AG04450 (cell line): ENCODE measurements around the gene ZDHHC4. TPM values are rescaled to one million over a fixed set of nuclear protein-coding genes. Genes with fewer than 3 reads are reported as not detected.
"Not testable (repeated sequence)": the region's sequence is repeated elsewhere in the genome, so short reads cannot be mapped to it uniquely, and the experiment has no call there.

Experiments used
- CTCF ChIA-PET: fragments of 300-600, 350-600 bp; formaldehyde crosslinking; extraction: SDS; loops from one replicate; lab custom pipeline; 2022; ENCODE audit warnings: antibody characterized with exemption, inconsistent platforms; lab: Charles Lee
- POLR2A ChIA-PET: fragments of 350-600 bp; formaldehyde crosslinking; extraction: SDS; loops from one replicate; lab custom pipeline; 2021; ENCODE audit warnings: antibody characterized with exemption, inconsistent platforms; lab: Yijun Ruan, JAX
- DNase-seq: peaks from one replicate; pipeline ENCODE4 v3.0.0-alpha.2; 2011; ENCODE audit warnings: low read depth, low spot score
- H3K27ac ChIP-seq: one replicate; pipeline ENCODE4 v1.5.1; 2012; ENCODE audit warnings: low read depth, low read length, control low read depth
- H3K27me3 ChIP-seq: one replicate; pipeline ENCODE4 v1.6.0; 2012; ENCODE audit warnings: low read length; ENCODE audit not compliant: control insufficient read depth, insufficient read depth
- H3K4me3 ChIP-seq: 2 replicates; pipeline ENCODE4 v1.5.1; 2011; ENCODE audit warnings: mild to moderate bottlenecking, low read depth, low read length, control low read depth
- H3K9me3 ChIP-seq: 2 replicates; pipeline ENCODE4 v1.5.1; 2012; ENCODE audit warnings: low read length; ENCODE audit not compliant: control insufficient read depth, insufficient read depth
- polyA plus RNA-seq: library from polyadenylated mRNA; depleted of rRNA; stranded (reverse); fragments of >200 nt; gene quantifications from 2 replicates; pipeline ENCODE4 v1.2.3, GENCODE V29; 2011
- TF ChIP-seq, protein P1 (sequence below): IDR thresholded peaks from 2 replicates; pipeline ENCODE4 v1.5.1; 2011; ENCODE audit warnings: low read depth, low read length, control low read depth, inconsistent platforms

Gene ZDHHC4
- polyA plus RNA-seq, 1 experiment: 99.4 TPM

DNA sequence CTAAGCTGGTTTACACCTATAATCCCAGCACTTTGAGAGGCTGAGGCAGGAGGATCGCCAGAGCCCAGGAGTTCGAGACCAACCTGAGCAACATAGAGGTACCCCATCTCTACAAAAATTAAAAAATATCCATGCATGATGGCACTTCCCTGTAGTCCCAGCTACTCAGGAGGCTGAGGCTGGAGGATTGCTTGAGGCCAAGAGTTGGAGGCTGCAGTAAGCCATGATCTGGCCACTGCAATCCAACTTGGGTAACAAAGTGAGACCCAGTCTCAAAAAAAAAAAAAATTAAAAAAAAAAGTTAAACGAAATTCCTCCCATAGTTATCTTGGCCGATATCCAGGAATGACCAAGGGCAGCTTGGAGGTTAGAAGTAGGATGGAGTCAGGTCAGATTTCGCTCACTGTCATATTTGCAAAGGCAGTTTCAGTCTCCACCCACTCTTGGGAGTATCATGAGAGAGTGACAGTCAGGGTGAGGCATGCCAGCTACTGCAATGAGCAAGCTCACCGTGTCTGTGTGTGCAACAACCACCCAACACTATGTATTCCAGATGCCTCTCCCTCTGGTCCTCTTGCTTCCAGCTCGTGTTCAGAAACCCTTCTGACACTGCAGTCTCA lies 6.0 kb upstream of the ZDHHC4 start:
- CTCF ChIA-PET: interaction anchor here (0.8 kb wide), 1 partner anchor 55 kb away, joined by 3 read pairs; no protein-coding TSS in a partner anchor
- POLR2A ChIA-PET: interaction anchor here (0.7 kb wide), 1 partner anchor 63 kb away, joined by 5 read pairs; no protein-coding TSS in a partner anchor

DNA sequence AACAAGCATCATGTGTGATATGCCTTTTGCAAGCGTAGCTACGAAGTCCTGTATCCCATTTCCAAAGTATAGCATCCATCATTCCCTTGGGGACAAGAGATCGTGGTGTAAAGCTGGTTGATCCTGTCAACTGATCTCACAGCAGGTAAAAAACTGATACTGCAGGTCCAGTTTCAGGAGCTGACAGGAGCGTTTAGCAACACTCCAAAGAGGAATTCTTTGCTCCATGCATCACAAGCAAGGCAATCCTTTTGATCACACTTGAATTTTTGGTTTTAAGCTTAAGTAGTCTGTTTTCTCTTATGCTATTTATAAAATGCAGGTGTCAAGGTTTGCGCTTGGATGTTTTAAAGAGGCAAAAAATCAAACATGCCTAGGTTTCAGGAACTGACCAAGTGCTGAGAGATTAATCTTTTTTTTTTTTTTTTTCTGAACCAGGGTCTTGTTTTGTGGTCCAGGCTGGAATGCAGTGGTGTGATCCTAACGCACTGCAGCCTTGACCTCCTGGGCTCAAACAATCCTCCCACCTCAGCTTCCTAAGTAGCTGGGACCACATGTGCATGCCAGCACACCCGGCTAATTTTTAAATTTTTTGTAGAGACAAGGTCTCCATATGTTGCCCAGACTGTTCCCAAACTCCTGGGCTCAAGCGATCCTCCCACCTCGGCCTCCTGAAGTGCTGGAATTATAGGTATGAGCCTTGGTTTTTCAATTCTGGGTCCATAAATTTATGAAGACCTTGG lies 1.8 kb upstream of the ZDHHC4 start:
- ChIA-PET POLR2A (no interaction called here), CTCF (interaction anchor here (0.6 to 3.4 kb wide), 5 partner anchors 10 to 59 kb away, joined by 3 to 22 read pairs (median 6); partner anchors contain the start of gene INTS15)
- H3K4me3 ChIP-seq: no peak overlapping the region

More for the DNA sequence above, 6.0 kb upstream of the ZDHHC4 start:
- no peaks in the 10 kb centered on the region; the same call in 1 of the 2 replicates for H3K9me3 ChIP-seq
- no peak overlapping the region for H3K4me3 ChIP-seq
- TF ChIP-seq, protein P1, sequence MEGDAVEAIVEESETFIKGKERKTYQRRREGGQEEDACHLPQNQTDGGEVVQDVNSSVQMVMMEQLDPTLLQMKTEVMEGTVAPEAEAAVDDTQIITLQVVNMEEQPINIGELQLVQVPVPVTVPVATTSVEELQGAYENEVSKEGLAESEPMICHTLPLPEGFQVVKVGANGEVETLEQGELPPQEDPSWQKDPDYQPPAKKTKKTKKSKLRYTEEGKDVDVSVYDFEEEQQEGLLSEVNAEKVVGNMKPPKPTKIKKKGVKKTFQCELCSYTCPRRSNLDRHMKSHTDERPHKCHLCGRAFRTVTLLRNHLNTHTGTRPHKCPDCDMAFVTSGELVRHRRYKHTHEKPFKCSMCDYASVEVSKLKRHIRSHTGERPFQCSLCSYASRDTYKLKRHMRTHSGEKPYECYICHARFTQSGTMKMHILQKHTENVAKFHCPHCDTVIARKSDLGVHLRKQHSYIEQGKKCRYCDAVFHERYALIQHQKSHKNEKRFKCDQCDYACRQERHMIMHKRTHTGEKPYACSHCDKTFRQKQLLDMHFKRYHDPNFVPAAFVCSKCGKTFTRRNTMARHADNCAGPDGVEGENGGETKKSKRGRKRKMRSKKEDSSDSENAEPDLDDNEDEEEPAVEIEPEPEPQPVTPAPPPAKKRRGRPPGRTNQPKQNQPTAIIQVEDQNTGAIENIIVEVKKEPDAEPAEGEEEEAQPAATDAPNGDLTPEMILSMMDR: no peak
- H3K27me3 ChIP-seq: peaks cover 3% of the 10 kb centered on the region
- DNase-seq: no peak
- H3K27ac ChIP-seq: no peak overlapping the region

DNA sequence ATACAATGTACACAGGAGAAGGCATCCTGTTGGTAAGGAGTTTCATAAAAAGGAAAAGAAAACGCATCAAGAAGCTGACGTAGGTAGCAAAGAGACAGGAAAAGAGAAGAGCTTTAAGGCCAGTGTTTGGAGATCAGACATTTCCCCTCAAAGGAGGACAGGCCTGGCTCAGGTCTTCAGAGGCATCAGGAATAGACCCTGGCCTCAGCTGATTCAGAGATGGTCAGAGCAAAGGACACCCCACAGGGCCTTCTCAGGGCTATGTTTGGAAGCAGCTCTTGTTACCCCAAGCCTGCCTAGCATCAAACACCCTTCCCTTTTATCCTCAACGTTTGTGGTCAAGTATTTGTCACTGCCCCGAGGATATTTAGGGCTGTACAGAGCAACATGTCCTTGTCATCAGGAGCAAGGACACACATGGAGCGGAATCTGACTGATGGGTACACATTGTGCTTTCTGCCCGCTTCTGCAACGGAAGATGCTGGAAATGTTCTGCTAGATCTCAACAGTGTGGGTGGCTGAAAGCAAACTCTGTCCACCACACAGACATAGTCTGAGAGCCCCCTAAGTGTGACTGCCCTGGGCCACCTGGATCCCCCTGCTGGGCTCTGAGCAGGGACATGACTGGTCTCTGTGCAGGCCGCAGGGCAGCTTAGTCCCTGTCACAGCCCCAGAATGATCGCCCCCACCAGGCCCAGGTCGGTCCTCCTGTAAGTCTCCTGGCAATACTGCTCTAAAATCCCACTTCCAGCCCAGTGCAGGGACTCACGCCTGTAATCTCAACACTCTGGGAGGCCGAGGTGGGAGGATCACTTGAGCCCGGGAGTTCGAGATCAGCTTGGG lies 1.0 kb upstream of the ZDHHC4 start:
- CTCF ChIA-PET: interaction anchor here (2.8 to 3.4 kb wide), 2 partner anchors 13 to 60 kb away, joined by 13 to 22 read pairs; partner anchors contain the start of gene INTS15
- POLR2A ChIA-PET: interaction anchor here (0.6 kb wide), 1 partner anchor 16 kb away, joined by 5 read pairs; no protein-coding TSS in a partner anchor
- Histone ChIP-seq H3K9me3 (no peaks in the 10 kb centered on the region), H3K27me3 (no peaks in the 10 kb centered on the region), H3K4me3 (peak overlapping the region; percentile 62), H3K27ac (no peak overlapping the region)
- TF ChIP-seq, protein P1: no peak
- DNase-seq: no peak

More for the DNA sequence above, 1.8 kb upstream of the ZDHHC4 start:
- H3K27me3 ChIP-seq: no peaks in the 10 kb centered on the region
- DNase-seq: no peak
- no peaks in the 10 kb centered on the region for H3K9me3 ChIP-seq
- TF ChIP-seq, protein P1: no peak
- no peak overlapping the region for H3K27ac ChIP-seq

DNA sequence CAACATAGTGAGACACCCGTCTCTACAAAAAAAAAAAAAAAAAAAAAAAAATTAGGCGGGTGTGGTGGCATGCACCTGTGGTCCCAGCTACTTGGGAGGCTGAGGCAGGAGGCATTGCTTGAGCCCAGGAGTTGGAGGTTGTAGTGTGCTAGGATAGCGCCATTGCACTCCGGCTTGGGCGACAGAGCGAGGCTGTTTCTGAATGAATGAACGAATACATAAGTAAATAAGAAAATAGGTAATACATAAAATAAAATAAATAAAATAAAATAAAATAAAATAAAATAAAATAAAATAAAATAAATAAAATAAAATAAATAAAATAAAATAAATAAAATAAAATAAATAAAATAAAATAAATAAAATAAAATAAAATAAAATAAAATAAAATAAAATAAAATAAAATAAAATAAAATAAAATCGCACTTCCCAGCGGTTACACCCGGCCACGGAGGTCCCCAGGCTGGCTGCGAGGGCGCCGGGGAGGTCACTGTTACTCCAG lies 336 bp upstream of the ZDHHC4 start:
- ChIA-PET POLR2A (interaction anchor here (0.6 kb wide), 1 partner anchor 16 kb away, joined by 5 read pairs; no protein-coding TSS in a partner anchor), CTCF (interaction anchor here (1.1 to 3.4 kb wide), 6 partner anchors 13 to 61 kb away, joined by 3 to 22 read pairs (median 4); partner anchors contain the start of gene INTS15)
- peak overlapping the region; percentile 82 for H3K27ac ChIP-seq
- not testable (repeated sequence) for H3K9me3 ChIP-seq, H3K27me3 ChIP-seq, DNase-seq
- peak overlapping the region; percentile 76 for H3K4me3 ChIP-seq
